HG03442 (cell line): ENCODE results near the gene TMEM167A.

Source experiments
- ATAC-seq: cut with Tn5 transposase; IDR thresholded peaks from one replicate; pipeline ENCODE4 v1.9.1; 2021; ENCODE audit warnings: mild to moderate bottlenecking, moderate library complexity; ENCODE audit not compliant: unreplicated experiment

TMEM167A gene, protein sequence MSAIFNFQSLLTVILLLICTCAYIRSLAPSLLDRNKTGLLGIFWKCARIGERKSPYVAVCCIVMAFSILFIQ

GRCh38 chr5:83076742-83077661 is at the start of gene TMEM167A, which contains the start of gene XRCC4:
TMEM167A (minus strand) TSS chr5:83077394; CDS start chr5:83077323, 71 bp downstream.
XRCC4 (plus strand) TSS chr5:83077547; CDS start chr5:83104920, 27,373 bp downstream.
- ATAC-seq, result peak; percentile 98

- ATAC-seq, result no peak
These were observed 49.3 kb upstream of the TMEM167A start for GRCh38 chr5:83126501-83126900.

DNA sequence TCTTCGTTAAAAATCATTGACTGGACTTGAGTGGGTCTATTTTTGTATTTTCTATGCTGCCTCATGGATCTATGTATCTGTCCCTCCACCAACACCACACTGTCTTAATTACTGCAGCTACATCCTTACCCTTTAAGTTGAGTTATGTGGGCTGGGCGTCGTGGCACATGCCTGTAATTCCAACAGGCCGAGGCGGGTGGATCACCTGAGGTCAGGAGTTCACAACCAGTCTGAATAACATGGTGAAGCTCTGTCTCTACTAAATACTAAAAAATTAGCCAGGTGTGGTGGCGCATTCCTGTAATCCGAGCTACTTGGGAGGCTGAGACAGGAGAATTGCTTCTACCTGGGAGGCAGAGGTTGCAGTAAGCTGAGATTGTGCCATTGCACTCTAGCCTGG is 48.4 kb upstream of the TMEM167A start:
- ATAC-seq, result no peak

DNA sequence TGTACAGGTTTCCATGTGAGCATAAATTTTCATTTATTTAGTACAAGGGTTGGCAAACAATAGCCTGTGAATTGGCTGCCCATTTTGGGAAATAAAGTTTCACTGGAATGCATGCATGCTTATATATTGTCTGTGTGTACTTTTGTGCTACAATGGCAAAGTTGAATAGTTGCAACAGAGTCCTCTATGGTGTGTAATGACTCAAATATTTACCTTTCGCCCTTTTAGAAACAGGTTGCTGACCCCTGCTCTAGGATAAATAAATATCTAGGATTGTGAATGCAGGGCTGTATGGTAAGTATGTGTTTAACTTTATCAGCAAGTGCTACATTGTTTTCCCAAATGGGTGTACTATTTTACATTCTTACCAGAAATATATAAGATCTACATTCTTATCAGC is 47.4 kb upstream of the TMEM167A start:
- ATAC-seq, result no peak

- no peak for ATAC-seq
These were observed 41.8 kb upstream of the TMEM167A start for GRCh38 chr5:83118976-83119375.

DNA sequence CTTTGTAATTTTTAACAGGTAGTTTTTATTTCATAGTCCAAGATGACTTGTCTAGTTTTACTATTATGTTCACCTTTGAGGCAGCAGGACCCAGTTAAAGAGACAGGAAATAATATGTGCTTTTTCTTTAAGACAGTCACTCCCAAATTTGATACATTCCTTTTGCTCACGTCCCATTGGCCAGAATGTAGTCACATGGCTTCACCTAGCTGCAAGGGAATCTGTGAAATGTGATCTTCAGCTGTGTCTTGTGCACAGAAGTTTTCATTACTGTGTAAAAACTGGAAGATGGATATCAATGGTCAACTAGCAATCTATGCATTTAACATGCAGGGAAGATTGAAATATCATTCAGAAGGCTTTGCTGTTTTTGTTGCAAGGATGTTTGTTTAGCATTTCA is 41.3 kb upstream of the TMEM167A start:
- no peak for ATAC-seq

DNA sequence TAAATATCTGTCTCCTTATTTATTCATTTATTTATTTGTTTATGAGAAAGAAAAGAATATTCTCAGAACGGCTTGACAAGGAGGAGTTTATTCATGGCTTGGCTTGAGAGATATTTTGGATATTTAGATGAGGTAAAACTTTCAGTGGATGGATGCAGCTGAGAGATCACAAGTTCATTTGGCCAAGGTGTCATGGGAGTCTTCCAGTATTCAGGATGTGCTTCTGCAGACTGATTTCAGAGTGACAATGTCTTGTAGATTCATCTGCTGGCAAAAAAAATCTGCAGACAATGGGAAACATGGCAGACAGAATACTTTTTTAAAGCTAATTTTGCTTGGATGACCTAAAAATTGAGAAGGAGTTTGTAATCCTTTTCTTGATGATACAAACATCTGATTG is 38.6 kb upstream of the TMEM167A start:
- no peak for ATAC-seq

- no peak for ATAC-seq
These were observed 32.2 kb upstream of the TMEM167A start for GRCh38 chr5:83109380-83109779.

DNA sequence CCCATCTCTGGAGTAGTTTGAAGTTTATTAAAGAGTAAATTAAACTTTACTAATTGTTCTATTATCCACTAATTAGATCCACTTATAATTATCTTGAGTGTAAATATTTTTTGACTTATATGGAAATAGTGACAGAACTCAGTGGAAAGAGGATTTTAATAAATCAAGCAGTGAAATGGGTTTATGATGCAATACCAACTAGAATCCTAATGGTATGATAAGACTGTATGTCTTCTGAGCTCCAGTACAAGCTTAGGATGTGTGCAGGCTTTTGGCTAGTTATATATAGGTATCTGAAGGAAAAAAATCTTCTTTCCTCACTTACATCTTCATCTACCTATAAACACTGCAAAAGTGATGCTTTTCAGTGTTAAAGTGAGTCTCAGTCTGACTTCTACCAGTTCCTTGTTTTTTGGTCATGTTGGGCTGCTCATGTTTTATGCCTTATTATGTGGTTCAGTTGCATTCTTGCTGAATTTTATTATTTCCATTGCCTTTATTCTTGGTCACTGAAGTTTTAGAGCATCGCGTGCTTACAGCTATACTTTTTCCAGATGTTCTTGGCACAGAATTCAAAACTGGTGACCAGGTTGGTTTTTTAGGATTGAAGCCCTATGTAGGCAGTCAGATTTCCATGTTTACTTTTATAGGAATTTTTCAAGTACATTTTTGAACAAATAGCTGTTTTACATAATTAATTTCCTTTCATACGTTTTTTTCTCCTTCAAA is 30.7 kb upstream of the TMEM167A start:
- no peak for ATAC-seq

DNA sequence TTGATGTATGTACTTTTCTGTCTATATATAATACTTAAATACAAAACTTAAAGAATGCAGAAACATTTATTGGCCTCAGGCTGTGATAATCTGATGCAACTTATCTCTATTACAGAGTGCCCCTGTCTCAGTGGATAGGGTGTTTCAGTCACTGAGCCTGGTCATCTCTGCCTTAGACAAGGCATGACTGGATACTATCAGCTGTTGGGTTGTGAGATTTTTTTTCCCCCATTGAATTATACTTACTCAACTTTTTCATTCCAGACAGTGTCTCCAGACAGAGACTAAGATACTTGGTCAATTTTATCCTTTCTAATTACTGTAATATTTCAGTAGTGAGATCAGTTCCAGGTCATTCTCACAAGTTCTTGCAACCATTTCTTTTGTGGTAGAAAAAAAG is 26.8 kb upstream of the TMEM167A start:
- ATAC-seq, result no peak

DNA sequence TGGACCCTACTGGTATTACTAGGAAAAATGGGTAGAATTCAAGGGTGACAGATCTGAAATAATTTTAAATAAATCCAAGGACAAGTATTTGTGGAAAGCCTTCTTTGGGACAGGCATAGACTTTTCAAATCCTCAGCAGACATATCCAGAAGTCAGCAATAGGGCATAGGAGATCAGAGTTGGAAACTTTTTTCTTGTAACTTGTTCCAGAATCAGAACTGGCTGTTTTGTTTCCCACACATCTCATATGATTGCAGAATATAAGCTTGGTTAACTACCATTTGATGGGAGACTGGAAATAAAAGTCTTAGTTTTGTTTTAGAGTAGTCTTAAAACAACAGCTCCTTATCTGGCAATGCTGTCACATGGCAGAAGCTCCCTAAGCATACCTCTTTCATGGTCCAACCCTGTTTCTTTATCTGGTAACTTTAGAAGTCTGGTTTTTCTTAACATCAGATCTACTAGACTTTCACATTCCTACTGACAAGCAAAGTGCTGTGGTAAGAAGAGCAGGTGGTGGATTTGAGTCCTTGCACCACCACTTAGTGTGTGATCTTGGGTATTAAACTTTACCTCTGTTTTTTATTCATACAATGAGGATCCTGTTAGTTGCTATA is 25.3 kb upstream of the TMEM167A start:
- no peak for ATAC-seq

DNA sequence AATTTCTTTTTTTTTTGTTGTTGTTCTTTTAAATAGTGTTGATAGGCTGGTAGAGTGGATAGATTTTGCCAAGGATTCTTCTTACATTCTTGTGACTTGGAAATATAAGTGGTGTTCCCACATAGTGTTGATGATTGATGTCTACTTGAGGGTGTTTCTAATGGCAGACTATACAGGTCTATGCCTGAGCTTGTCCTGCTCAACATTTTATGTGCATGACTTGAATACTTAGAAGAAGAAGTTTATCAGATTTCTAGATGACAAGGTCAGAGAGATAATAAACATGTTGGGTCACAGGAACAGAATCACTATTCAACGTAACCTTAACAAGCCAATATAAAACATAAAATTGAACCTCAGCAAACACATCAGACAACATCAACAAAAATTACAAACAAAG is 24.3 kb upstream of the TMEM167A start:
- ATAC-seq, result no peak

GRCh38 chr5:83099445-83099844 is 22.3 kb upstream of the TMEM167A start:
- ATAC-seq, result no peak

DNA sequence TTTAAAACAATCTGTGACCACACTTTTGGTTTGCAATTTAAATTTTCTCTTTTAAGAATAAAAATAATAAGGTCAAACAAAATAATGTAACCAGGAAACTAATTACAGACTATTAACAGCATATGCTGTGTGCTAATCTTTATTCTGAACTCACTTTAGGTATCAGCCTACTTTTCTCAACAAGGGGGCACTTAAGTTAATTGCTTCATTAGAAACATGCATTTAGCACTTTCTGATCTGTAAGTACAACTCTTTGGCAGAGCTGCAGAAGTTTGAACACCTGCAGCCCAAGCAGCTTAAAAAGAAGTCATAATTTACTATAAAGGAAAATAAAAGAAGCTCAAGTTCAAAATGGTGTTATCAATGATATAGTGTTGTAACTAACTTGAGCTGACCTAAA is 21.8 kb upstream of the TMEM167A start:
- no peak for ATAC-seq

DNA sequence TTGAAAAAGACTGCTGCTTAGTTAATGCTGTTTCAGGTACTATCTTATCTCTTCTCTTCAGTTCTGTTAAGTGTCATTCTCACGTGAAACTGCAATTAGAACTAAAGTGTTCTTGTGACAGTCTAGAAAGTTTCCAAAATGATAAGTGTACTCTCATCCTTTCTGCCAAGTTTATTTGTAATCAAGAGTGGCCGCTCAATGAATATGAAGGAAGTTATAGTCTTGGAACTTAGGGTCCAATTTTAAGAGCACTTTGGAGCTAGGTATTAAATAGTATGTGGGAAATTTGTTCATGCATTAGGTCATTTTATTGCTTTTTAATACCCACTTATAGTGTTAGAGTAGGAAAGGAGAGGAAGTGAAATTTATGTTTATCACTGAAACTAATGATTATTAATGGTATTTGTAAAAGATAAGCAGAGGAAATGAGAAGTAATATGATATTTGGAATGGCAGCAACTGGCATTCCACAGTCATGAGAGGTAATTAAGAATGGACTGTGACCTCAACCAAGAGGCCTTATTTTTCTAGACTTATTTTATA is 20.6 kb upstream of the TMEM167A start:
- ATAC-seq, result no peak

- no peak for ATAC-seq
These were observed 19.6 kb upstream of the TMEM167A start for GRCh38 chr5:83096660-83097339.

GRCh38 chr5:83095957-83096539 is 18.9 kb upstream of the TMEM167A start:
- no peak for ATAC-seq

DNA sequence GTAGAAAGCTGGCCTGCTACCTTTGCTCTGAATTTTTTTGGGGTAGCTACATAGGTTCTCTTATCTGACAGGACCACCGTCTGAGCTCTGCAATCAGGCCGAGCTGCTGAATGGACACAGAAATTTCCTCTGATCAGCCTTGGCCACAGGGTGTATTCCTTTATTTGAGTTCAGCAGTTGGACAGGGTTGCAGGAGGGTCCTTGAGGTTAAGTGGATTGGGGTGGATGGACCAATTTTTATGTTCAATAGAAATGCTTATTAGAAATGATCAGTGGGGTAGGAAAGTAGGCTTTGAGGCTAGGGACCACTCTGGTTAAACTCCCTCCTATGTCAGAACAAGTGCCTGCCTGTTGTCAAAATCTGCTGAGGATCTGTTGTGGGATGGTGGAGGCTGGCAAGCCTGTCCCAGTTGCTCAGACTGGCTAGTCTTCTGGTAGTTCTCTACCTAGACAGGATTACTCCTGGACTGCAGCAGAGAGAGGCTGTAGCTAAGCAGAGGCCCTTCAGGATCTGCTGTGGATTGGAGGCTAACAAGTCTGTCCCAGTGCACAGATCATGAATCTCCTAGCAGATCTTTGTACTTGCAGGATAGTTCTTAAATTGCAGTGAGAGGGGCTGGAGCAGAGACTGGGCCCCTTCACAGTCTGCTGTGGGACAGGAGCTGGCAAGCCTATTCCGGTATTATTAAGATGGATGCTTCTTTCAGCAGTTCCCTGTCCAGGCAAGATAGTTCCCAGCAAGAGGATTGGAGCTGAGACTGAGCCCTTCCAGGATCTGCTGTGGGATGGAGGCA is 18.2 kb upstream of the TMEM167A start:
- ATAC-seq, result no peak

DNA sequence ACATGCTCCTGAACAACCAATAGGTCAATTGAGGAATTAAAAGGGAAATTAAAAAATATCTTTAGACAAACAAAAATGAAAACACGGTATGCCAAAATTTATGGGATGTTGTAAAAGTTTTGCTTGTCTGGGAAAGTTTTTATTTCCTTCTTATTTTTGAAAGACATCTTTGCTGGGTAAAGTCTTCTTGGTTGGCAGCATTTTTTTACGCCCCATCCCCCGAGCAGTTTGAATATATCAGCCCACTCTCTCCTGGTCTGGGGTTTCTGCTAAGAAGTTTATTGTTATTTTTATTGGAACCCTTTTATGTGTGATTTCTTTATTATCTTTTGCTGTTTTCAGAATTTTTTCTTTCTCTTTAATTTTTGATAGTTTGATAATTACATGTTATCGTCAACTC is 16.5 kb upstream of the TMEM167A start:
- no peak for ATAC-seq
